AG09309 (cell line): ENCODE data around the gene PARD3.
"Not testable (repeated sequence)": the region's sequence is repeated elsewhere in the genome, so short reads cannot be mapped to it uniquely, and the experiment has no call there.

Source experiments
- DNase-seq: peaks from one replicate; pipeline ENCODE4 v3.0.0-alpha.2; 2010; ENCODE audit warnings: low read depth
- H3K4me3 ChIP-seq: 2 replicates; pipeline ENCODE4 v1.5.1; 2011; ENCODE audit warnings: mild to moderate bottlenecking, low read depth, low read length, moderate library complexity; ENCODE audit not compliant: control insufficient read depth
- CTCF ChIP-seq: IDR thresholded peaks from 2 replicates; pipeline ENCODE4 v1.5.1; 2011; ENCODE audit warnings: mild to moderate bottlenecking, low read depth, low read length, inconsistent platforms; ENCODE audit not compliant: insufficient read depth, control insufficient read depth; ENCODE audit errors: missing control alignments

PARD3 gene

DNA sequence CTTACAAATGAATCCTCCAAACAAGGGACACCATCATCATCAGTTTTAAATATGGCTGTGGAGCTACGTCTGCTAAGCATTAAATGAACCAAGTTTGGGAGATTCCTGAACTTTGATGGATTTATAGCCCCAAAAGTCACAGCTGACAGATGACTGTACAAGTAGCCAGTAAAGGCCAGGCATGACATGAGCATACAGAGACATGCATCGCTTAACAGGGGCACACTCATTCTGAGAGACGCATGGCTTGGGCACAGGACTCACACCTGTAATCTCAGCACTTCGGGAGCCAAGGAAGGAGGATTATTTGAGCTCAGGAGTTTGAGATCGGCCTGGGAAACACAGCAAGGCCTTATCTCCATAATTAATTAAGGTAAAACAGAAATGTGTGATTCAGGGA, 166.2 kb downstream of the PARD3 start:
- DNase-seq = no peak
- TF ChIP-seq CTCF = no peak
- no peak overlapping the region for H3K4me3 ChIP-seq

DNA sequence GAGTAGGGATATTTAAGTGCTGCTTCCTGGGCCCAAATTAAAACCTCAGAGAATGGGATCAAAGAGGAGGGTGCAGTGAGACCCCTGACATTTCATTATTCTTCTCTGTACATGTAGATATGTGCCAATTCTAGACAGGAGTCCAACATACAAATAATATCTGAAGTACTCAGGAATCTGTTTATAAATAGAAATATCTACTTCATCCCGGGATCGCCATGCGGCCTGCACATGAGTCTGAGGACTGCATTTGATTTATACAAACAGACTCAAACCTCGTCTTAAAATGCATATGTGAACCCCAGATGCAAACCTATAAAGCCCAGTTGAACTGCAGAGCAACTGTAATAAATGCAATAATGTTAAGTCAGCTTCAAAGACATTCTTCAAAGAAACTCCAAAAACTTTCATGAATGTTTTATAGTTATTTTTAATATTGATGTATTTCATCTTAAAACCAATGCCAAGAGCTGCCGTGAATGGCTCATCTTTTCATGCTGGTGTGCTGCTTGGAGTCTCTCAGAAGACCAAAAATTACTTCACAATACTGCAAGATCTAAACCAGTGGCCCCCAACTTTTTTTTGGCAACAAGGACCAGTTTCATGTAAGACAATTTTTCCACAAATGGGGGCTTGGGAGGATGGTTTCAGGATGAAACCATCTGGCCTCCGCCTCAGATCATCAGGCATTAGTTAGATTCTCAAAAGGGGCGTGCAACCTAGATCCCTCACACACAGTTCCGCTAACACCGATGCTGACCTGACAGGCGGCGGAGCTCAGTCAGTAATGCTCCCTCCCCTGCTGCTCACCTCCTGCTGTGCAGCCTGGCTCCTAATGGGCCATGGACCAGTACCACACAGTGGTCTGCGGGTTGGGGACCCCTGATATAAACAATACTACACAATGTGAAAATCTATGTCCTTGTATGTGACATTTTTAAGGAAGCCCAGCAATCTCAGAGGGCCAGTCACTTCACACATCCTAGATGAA, 166.9 kb downstream of the PARD3 start:
- no peak for DNase-seq
- H3K4me3 ChIP-seq = no peak overlapping the region
- no peak for TF ChIP-seq CTCF

DNA sequence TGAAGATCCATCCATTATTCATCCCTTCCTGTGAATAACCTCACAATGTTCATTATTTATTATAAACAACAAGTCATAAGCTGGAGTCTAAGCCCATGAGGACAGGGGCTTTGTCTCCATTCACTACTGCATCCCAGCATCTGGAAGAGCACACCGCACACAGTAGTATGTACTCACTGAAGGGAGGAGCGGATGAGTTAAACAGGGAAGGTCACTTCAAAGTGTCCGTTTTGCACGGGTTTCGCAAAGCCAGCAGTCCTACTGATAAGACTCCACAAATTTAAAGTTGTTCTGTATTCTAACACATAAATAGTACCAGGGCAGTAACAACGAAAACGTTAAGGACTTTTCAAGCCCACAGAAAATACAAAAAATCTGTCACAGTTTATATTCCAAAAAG, 167.9 kb downstream of the PARD3 start:
- no peak for DNase-seq
- TF ChIP-seq CTCF = no peak
- H3K4me3 ChIP-seq = no peak overlapping the region

GRCh38 chr10:34646331-34646730, 168.8 kb downstream of the PARD3 start:
- H3K4me3 ChIP-seq = no peak overlapping the region
- TF ChIP-seq CTCF = no peak
- no peak for DNase-seq

GRCh38 chr10:34644815-34645214, 170.3 kb downstream of the PARD3 start:
- H3K4me3 ChIP-seq, DNase-seq: not testable (repeated sequence)

GRCh38 chr10:34644224-34644623, 170.9 kb downstream of the PARD3 start:
- no peak for TF ChIP-seq CTCF
- no peak for DNase-seq

GRCh38 chr10:34643620-34644019, 171.5 kb downstream of the PARD3 start:
- H3K4me3 ChIP-seq = no peak overlapping the region
- no peak for TF ChIP-seq CTCF
- no peak for DNase-seq

More at GRCh38 chr10:34644224-34644623, 170.9 kb downstream of the PARD3 start:
- no peak overlapping the region for H3K4me3 ChIP-seq
